ENCODE data around the gene PDE12.

The PDE12 gene

DNA sequence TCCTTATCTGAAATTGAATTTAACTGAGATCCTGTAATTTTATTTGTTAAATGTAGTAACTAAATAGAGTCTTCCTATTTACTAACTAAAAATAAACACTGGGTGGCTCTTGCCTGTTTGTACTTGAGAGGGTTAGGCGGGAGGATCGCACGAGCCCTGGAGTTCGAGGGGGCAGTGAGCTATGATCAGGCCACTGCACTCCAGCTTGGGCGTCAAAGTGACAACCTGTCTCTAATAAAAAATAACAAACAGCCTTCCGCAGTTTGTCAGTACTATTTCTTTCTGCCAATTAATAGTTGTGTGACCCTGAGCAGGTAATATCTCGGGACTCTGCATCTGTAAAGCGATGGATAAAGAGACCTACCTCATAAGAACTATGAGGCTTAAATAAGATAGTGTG lies 768 bp upstream of the PDE12 start:
- WGBS (ENCODE audit: extremely low coverage, insufficient coverage, insufficient read length): no CpG with 5 or more reads among the region's 8 CpGs
- Histone ChIP-seq H3K18ac (ENCODE audit: low read length) (no peak overlapping the region), H3K4me3 (ENCODE audit: low read depth, low read length) (peak overlapping the region; percentile 74), H2BK12ac (ENCODE audit: low read length) (no peak overlapping the region), H4K91ac (ENCODE audit: low read depth, low read length) (no peak overlapping the region), H3K14ac (ENCODE audit: low read length) (peak overlapping the region; percentile 85), H3K27me3 (ENCODE audit: insufficient read depth, low read length) (no peaks in the 10 kb centered on the region), H3K4me1 (ENCODE audit: control insufficient read depth in 1 of 2, insufficient read depth in 2 of 2, low read length in 2 of 2) (peaks cover 3 to 15% of the 10 kb centered on the region in 2 experiments), H2AK5ac (ENCODE audit: low read length) (no peak overlapping the region), H4K8ac (ENCODE audit: low read depth, low read length) (peak overlapping the region; percentile 98), H3K4me2 (ENCODE audit: low read length) (peak overlapping the region; percentile 95), H4K12ac (ENCODE audit: low read depth, low read length) (peak overlapping the region; percentile 95), H2BK120ac (ENCODE audit: insufficient read depth, low read length, poor library complexity) (no peak overlapping the region), H2AFZ (ENCODE audit: insufficient read depth, low read length, poor library complexity) (peak overlapping the region; percentile 92), H3K27ac (ENCODE audit: low read depth, low read length) (no peak overlapping the region), H3K79me2 (ENCODE audit: control insufficient read depth, insufficient read depth, low read length, poor library complexity) (peaks cover 14% of the 10 kb centered on the region), H3K9me3 (ENCODE audit: insufficient read depth, low read depth, low read length) (peaks cover 2% of the 10 kb centered on the region), H3K9ac (ENCODE audit: low read length) (no peak overlapping the region), H3K4ac (ENCODE audit: low read depth, low read length) (peak overlapping the region; percentile 66), H3K36me3 (ENCODE audit: control insufficient read depth in 1 of 2, insufficient read depth in 2 of 2, low read length in 2 of 2) (peaks cover 0 to 3% of the 10 kb centered on the region in 2 experiments), H3K79me1 (ENCODE audit: low read length) (peaks cover 10% of the 10 kb centered on the region), H2BK5ac (ENCODE audit: low read depth, low read length, poor library complexity) (no peak overlapping the region), H3K23ac (ENCODE audit: low read length) (no peak overlapping the region)
- no peak for DNase-seq

DNA sequence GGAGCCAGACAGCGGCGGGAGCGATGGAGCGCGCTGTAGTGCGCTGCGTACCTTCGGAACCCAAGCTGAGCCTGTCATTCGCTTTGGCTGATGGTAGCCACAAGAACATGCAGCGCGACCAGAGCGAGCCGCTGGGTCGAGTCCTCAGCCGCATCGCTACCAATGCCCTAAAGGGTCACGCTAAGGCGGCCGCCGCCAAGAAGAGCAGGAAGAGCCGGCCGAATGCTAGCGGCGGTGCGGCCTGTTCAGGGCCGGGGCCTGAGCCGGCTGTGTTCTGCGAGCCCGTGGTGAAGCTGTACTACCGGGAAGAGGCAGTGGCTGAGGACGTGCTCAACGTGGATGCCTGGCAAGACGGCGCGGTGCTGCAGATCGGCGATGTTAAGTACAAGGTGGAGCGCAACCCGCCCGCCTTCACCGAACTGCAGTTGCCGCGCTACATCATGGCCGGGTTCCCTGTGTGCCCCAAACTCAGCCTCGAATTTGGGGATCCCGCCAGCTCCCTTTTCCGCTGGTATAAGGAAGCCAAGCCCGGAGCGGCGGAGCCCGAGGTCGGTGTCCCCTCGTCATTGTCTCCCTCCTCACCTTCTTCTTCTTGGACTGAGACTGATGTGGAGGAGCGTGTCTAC lies 498 bp downstream of the PDE12 start:
- Histone ChIP-seq H3K79me2 (ENCODE audit: control insufficient read depth, insufficient read depth, low read length, poor library complexity) (peaks cover 14% of the 10 kb centered on the region), H3K4me2 (ENCODE audit: low read length) (peak overlapping the region; percentile 95), H3K4me3 (ENCODE audit: low read depth, low read length) (peak overlapping the region; percentile 93), H2AFZ (ENCODE audit: insufficient read depth, low read length, poor library complexity) (peak overlapping the region; percentile 58), H3K27ac (ENCODE audit: low read depth, low read length) (peak overlapping the region; percentile 70), H3K18ac (ENCODE audit: low read length) (peak overlapping the region; percentile 57), H2BK5ac (ENCODE audit: low read depth, low read length, poor library complexity) (no peak overlapping the region), H3K9ac (ENCODE audit: low read length) (peak overlapping the region; percentile 95), H3K4me1 (ENCODE audit: control insufficient read depth in 1 of 2, insufficient read depth in 2 of 2, low read length in 2 of 2) (peaks cover 3 to 15% of the 10 kb centered on the region in 2 experiments), H4K12ac (ENCODE audit: low read depth, low read length) (peak overlapping the region; percentile 68), H3K9me3 (ENCODE audit: insufficient read depth, low read depth, low read length) (peaks cover 2% of the 10 kb centered on the region), H3K36me3 (ENCODE audit: control insufficient read depth in 1 of 2, insufficient read depth in 2 of 2, low read length in 2 of 2) (peaks cover 0 to 3% of the 10 kb centered on the region in 2 experiments), H3K27me3 (ENCODE audit: insufficient read depth, low read length) (no peaks in the 10 kb centered on the region), H3K23ac (ENCODE audit: low read length) (no peak overlapping the region), H2AK5ac (ENCODE audit: low read length) (peak overlapping the region; percentile 11), H4K8ac (ENCODE audit: low read depth, low read length) (peak overlapping the region; percentile 98), H3K14ac (ENCODE audit: low read length) (peak overlapping the region; percentile 80), H2BK12ac (ENCODE audit: low read length) (no peak overlapping the region), H3K4ac (ENCODE audit: low read depth, low read length) (peak overlapping the region; percentile 18), H2BK120ac (ENCODE audit: insufficient read depth, low read length, poor library complexity) (peak overlapping the region; percentile 6), H3K79me1 (ENCODE audit: low read length) (peaks cover 10% of the 10 kb centered on the region), H4K91ac (ENCODE audit: low read depth, low read length) (peak overlapping the region; percentile 77)
- peak; percentile 15 to 52 for DNase-seq
- WGBS (ENCODE audit: extremely low coverage, insufficient coverage, insufficient read length): no CpG with 5 or more reads among the region's 54 CpGs

DNA sequence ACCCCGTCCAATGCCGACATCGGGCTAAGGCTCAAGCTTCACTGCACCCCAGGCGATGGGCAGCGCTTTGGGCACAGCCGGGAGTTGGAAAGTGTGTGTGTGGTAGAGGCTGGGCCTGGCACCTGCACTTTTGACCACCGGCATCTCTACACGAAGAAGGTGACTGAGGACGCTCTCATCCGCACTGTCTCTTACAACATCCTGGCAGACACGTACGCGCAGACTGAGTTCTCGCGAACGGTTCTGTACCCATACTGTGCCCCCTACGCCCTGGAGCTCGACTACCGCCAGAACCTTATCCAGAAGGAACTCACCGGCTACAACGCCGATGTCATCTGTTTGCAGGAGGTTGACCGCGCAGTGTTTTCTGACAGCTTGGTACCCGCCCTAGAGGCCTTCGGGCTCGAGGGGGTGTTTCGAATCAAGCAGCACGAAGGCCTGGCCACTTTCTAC lies 1.0 kb downstream of the PDE12 start:
- Histone ChIP-seq H2BK120ac (ENCODE audit: insufficient read depth, low read length, poor library complexity) (no peak overlapping the region), H3K79me2 (ENCODE audit: control insufficient read depth, insufficient read depth, low read length, poor library complexity) (peaks cover 14% of the 10 kb centered on the region), H3K27me3 (ENCODE audit: insufficient read depth, low read length) (no peaks in the 10 kb centered on the region), H3K9ac (ENCODE audit: low read length) (peak overlapping the region; percentile 95), H2AFZ (ENCODE audit: insufficient read depth, low read length, poor library complexity) (no peak overlapping the region), H3K4ac (ENCODE audit: low read depth, low read length) (peak overlapping the region; percentile 17), H3K79me1 (ENCODE audit: low read length) (peaks cover 10% of the 10 kb centered on the region), H3K4me2 (ENCODE audit: low read length) (peak overlapping the region; percentile 95), H3K4me3 (ENCODE audit: low read depth, low read length) (peak overlapping the region; percentile 93), H3K4me1 (ENCODE audit: control insufficient read depth in 1 of 2, insufficient read depth in 2 of 2, low read length in 2 of 2) (peaks cover 3 to 15% of the 10 kb centered on the region in 2 experiments), H3K18ac (ENCODE audit: low read length) (peak overlapping the region; percentile 26), H3K36me3 (ENCODE audit: control insufficient read depth in 1 of 2, insufficient read depth in 2 of 2, low read length in 2 of 2) (peaks cover 0 to 3% of the 10 kb centered on the region in 2 experiments), H3K27ac (ENCODE audit: low read depth, low read length) (no peak overlapping the region), H3K9me3 (ENCODE audit: insufficient read depth, low read depth, low read length) (peaks cover 2% of the 10 kb centered on the region), H2AK5ac (ENCODE audit: low read length) (no peak overlapping the region), H4K12ac (ENCODE audit: low read depth, low read length) (peak overlapping the region; percentile 13), H4K8ac (ENCODE audit: low read depth, low read length) (peak overlapping the region; percentile 98), H2BK5ac (ENCODE audit: low read depth, low read length, poor library complexity) (no peak overlapping the region), H3K23ac (ENCODE audit: low read length) (no peak overlapping the region), H2BK12ac (ENCODE audit: low read length) (no peak overlapping the region), H3K14ac (ENCODE audit: low read length) (peak overlapping the region; percentile 10), H4K91ac (ENCODE audit: low read depth, low read length) (no peak overlapping the region)
- no peak for DNase-seq
- WGBS (ENCODE audit: extremely low coverage, insufficient coverage, insufficient read length): no CpG with 5 or more reads among the region's 29 CpGs

DNA sequence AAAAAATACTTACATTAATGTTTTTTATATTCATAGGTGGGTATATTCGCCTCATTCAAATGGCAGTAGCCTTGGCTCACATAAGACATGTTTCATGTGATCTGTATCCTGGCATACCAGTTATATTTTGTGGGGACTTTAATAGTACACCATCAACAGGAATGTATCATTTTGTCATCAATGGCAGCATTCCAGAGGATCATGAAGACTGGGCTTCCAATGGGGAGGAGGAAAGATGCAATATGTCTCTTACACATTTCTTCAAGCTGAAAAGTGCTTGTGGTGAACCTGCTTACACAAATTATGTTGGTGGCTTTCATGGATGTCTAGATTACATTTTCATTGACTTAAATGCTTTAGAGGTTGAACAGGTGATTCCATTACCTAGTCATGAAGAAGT lies 3.5 kb downstream of the PDE12 start:
- DNase-seq: no peak
- H2AK5ac ChIP-seq (ENCODE audit: low read length): no peak overlapping the region
- H3K27me3 ChIP-seq (ENCODE audit: insufficient read depth, low read length): no peaks in the 10 kb centered on the region
- no peak overlapping the region for H3K4ac ChIP-seq (ENCODE audit: low read depth, low read length)
- peaks cover 14% of the 10 kb centered on the region for H3K79me2 ChIP-seq (ENCODE audit: control insufficient read depth, insufficient read depth, low read length, poor library complexity)
- H3K9me3 ChIP-seq (ENCODE audit: insufficient read depth, low read depth, low read length): peaks cover 2% of the 10 kb centered on the region
- no peak overlapping the region for H2BK12ac ChIP-seq (ENCODE audit: low read length)
- no peak overlapping the region for H3K4me2 ChIP-seq (ENCODE audit: low read length)
- H3K4me1 ChIP-seq (ENCODE audit: control insufficient read depth in 1 of 2, insufficient read depth in 2 of 2, low read length in 2 of 2): peaks cover 3 to 15% of the 10 kb centered on the region in 2 experiments
- no peak overlapping the region for H4K12ac ChIP-seq (ENCODE audit: low read depth, low read length)
- H4K91ac ChIP-seq (ENCODE audit: low read depth, low read length): no peak overlapping the region
- peaks cover 10% of the 10 kb centered on the region for H3K79me1 ChIP-seq (ENCODE audit: low read length)
- peaks cover under 1 to 5% of the 10 kb centered on the region in 2 experiments for H3K36me3 ChIP-seq (ENCODE audit: control insufficient read depth in 1 of 2, insufficient read depth in 2 of 2, low read length in 2 of 2)
- H3K27ac ChIP-seq (ENCODE audit: low read depth, low read length): no peak overlapping the region
- no peak overlapping the region for H2BK5ac ChIP-seq (ENCODE audit: low read depth, low read length, poor library complexity)
- no peak overlapping the region for H3K14ac ChIP-seq (ENCODE audit: low read length)
- H2BK120ac ChIP-seq (ENCODE audit: insufficient read depth, low read length, poor library complexity): no peak overlapping the region
- no peak overlapping the region for H3K18ac ChIP-seq (ENCODE audit: low read length)
- H3K4me3 ChIP-seq (ENCODE audit: low read depth, low read length): no peak overlapping the region
- no peak overlapping the region for H3K23ac ChIP-seq (ENCODE audit: low read length)
- H3K9ac ChIP-seq (ENCODE audit: low read length): no peak overlapping the region
- H4K8ac ChIP-seq (ENCODE audit: low read depth, low read length): no peak overlapping the region
- no peak overlapping the region for H2AFZ ChIP-seq (ENCODE audit: insufficient read depth, low read length, poor library complexity)
- WGBS (ENCODE audit: extremely low coverage, insufficient coverage, insufficient read length): no CpG with 5 or more reads among the region's 1 CpG

All from trophoblast cell (in vitro differentiated cells and primary cell).